ENCODE data around the gene CCDC33. TPM values are rescaled to one million over a fixed set of nuclear protein-coding genes. Genes with fewer than 3 reads are reported as not detected.

The CCDC33 gene
- polyA plus RNA-seq (2013) = 1.9 and 2.1 TPM in 2 replicates

- no peaks in the 10 kb centered on the region for H3K36me3 ChIP-seq (ENCODE audit: control insufficient read depth in 1 of 2, insufficient read depth in 2 of 2, low read length in 2 of 2)
- H4K8ac ChIP-seq (ENCODE audit: low read depth, low read length) = no peak within 1 kb of the TSS
- H3K9ac ChIP-seq (ENCODE audit: low read length) = no peak within 1 kb of the TSS
- no peak within 1 kb of the TSS for H3K18ac ChIP-seq (ENCODE audit: low read length)
- H3K27ac ChIP-seq (ENCODE audit: low read depth, low read length) = no peak within 1 kb of the TSS
- H2BK5ac ChIP-seq (ENCODE audit: low read depth, low read length, poor library complexity) = no peak within 1 kb of the TSS
- H3K23ac ChIP-seq (ENCODE audit: low read length) = no peak within 1 kb of the TSS
- no peak within 1 kb of the TSS for H3K4me2 ChIP-seq (ENCODE audit: low read length)
- no peak within 1 kb of the TSS for H2AK5ac ChIP-seq (ENCODE audit: low read length)
- no peaks in the 10 kb centered on the region for H3K79me1 ChIP-seq (ENCODE audit: low read length)
- no peak within 1 kb of the TSS for H3K14ac ChIP-seq (ENCODE audit: low read length)
- no peak within 1 kb of the TSS for H3K4me3 ChIP-seq (ENCODE audit: low read depth, low read length)
- no peak within 1 kb of the TSS for H2AFZ ChIP-seq (ENCODE audit: insufficient read depth, low read length, poor library complexity)
- no peaks in the 10 kb centered on the region for H3K9me3 ChIP-seq (ENCODE audit: insufficient read depth, low read depth, low read length)
- H3K4ac ChIP-seq (ENCODE audit: low read depth, low read length) = no peak within 1 kb of the TSS
- no CpG with 5 or more reads among the region's 6 CpGs for WGBS (ENCODE audit: extremely low coverage, insufficient coverage, insufficient read length)
- no peaks in the 10 kb centered on the region for H3K27me3 ChIP-seq (ENCODE audit: insufficient read depth, low read length)
- H2BK12ac ChIP-seq (ENCODE audit: low read length) = no peak within 1 kb of the TSS
- H4K12ac ChIP-seq (ENCODE audit: low read depth, low read length) = no peak within 1 kb of the TSS
- no peaks in the 10 kb centered on the region for H3K4me1 ChIP-seq (ENCODE audit: control insufficient read depth in 1 of 2, insufficient read depth in 2 of 2, low read length in 2 of 2)
- H4K91ac ChIP-seq (ENCODE audit: low read depth, low read length) = no peak within 1 kb of the TSS
- no peak for DNase-seq
- H3K79me2 ChIP-seq (ENCODE audit: control insufficient read depth, insufficient read depth, low read length, poor library complexity) = no peaks in the 10 kb centered on the region
- H2BK120ac ChIP-seq (ENCODE audit: insufficient read depth, low read length, poor library complexity) = no peak within 1 kb of the TSS
These were observed at the start of gene CCDC33 for GRCh38 chr15:74235962-74236361. TSS of gene CCDC33 (plus strand) at chr15:74236326. CDS start at chr15:74236720, 394 bp downstream.

- Histone ChIP-seq H4K8ac (ENCODE audit: low read depth, low read length) (no peak overlapping the region), H3K14ac (ENCODE audit: low read length) (no peak overlapping the region), H3K27ac (ENCODE audit: low read depth, low read length) (no peak overlapping the region), H3K36me3 (ENCODE audit: control insufficient read depth in 1 of 2, insufficient read depth in 2 of 2, low read length in 2 of 2) (no peaks in the 10 kb centered on the region), H2BK120ac (ENCODE audit: insufficient read depth, low read length, poor library complexity) (no peak overlapping the region), H3K23ac (ENCODE audit: low read length) (no peak overlapping the region), H2AK5ac (ENCODE audit: low read length) (no peak overlapping the region), H3K9ac (ENCODE audit: low read length) (no peak overlapping the region), H4K12ac (ENCODE audit: low read depth, low read length) (no peak overlapping the region), H2BK5ac (ENCODE audit: low read depth, low read length, poor library complexity) (no peak overlapping the region), H3K4ac (ENCODE audit: low read depth, low read length) (no peak overlapping the region), H3K4me3 (ENCODE audit: low read depth, low read length) (no peak overlapping the region), H3K9me3 (ENCODE audit: insufficient read depth, low read depth, low read length) (peaks cover 3% of the 10 kb centered on the region), H3K18ac (ENCODE audit: low read length) (no peak overlapping the region), H3K4me1 (ENCODE audit: control insufficient read depth in 1 of 2, insufficient read depth in 2 of 2, low read length in 2 of 2) (peaks cover 8 to 9% of the 10 kb centered on the region in 2 experiments), H2BK12ac (ENCODE audit: low read length) (no peak overlapping the region), H3K79me2 (ENCODE audit: control insufficient read depth, insufficient read depth, low read length, poor library complexity) (no peaks in the 10 kb centered on the region), H3K79me1 (ENCODE audit: low read length) (peaks cover 4% of the 10 kb centered on the region), H2AFZ (ENCODE audit: insufficient read depth, low read length, poor library complexity) (no peak overlapping the region), H3K27me3 (ENCODE audit: insufficient read depth, low read length) (no peaks in the 10 kb centered on the region), H4K91ac (ENCODE audit: low read depth, low read length) (no peak overlapping the region), H3K4me2 (ENCODE audit: low read length) (no peak overlapping the region)
- DNase-seq = no peak
- no CpG with 5 or more reads among the region's 11 CpGs for WGBS (ENCODE audit: extremely low coverage, insufficient coverage, insufficient read length)
These were observed 47.9 kb upstream of the CCDC33 start for GRCh38 chr15:74188216-74188615.

GRCh38 chr15:74191798-74192197, 44.3 kb upstream of the CCDC33 start:
- Histone ChIP-seq H3K4ac (ENCODE audit: low read depth, low read length) (no peak overlapping the region), H3K36me3 (ENCODE audit: control insufficient read depth in 1 of 2, insufficient read depth in 2 of 2, low read length in 2 of 2) (no peaks in the 10 kb centered on the region), H4K12ac (ENCODE audit: low read depth, low read length) (no peak overlapping the region), H4K8ac (ENCODE audit: low read depth, low read length) (no peak overlapping the region), H3K9ac (ENCODE audit: low read length) (no peak overlapping the region), H3K23ac (ENCODE audit: low read length) (no peak overlapping the region), H2AK5ac (ENCODE audit: low read length) (no peak overlapping the region), H3K27ac (ENCODE audit: low read depth, low read length) (no peak overlapping the region), H2BK5ac (ENCODE audit: low read depth, low read length, poor library complexity) (peak overlapping the region; percentile 20), H2BK12ac (ENCODE audit: low read length) (no peak overlapping the region), H3K79me1 (ENCODE audit: low read length) (peaks cover 4% of the 10 kb centered on the region), H3K18ac (ENCODE audit: low read length) (no peak overlapping the region), H4K91ac (ENCODE audit: low read depth, low read length) (no peak overlapping the region), H3K9me3 (ENCODE audit: insufficient read depth, low read depth, low read length) (peaks cover 3% of the 10 kb centered on the region), H3K14ac (ENCODE audit: low read length) (no peak overlapping the region), H3K4me3 (ENCODE audit: low read depth, low read length) (no peak overlapping the region), H3K4me1 (ENCODE audit: control insufficient read depth in 1 of 2, insufficient read depth in 2 of 2, low read length in 2 of 2) (peaks cover 8 to 9% of the 10 kb centered on the region in 2 experiments), H3K4me2 (ENCODE audit: low read length) (no peak overlapping the region), H3K79me2 (ENCODE audit: control insufficient read depth, insufficient read depth, low read length, poor library complexity) (no peaks in the 10 kb centered on the region), H2AFZ (ENCODE audit: insufficient read depth, low read length, poor library complexity) (no peak overlapping the region), H2BK120ac (ENCODE audit: insufficient read depth, low read length, poor library complexity) (no peak overlapping the region), H3K27me3 (ENCODE audit: insufficient read depth, low read length) (no peaks in the 10 kb centered on the region)
- DNase-seq = peak; percentile 64 to 69
- WGBS (ENCODE audit: extremely low coverage, insufficient coverage, insufficient read length) = no CpG with 5 or more reads among the region's 3 CpGs

GRCh38 chr15:74192751-74193150, 43.4 kb upstream of the CCDC33 start:
- Histone ChIP-seq H3K23ac (ENCODE audit: low read length) (no peak overlapping the region), H3K79me1 (ENCODE audit: low read length) (peaks cover 4% of the 10 kb centered on the region), H4K8ac (ENCODE audit: low read depth, low read length) (no peak overlapping the region), H3K27me3 (ENCODE audit: insufficient read depth, low read length) (no peaks in the 10 kb centered on the region), H3K14ac (ENCODE audit: low read length) (no peak overlapping the region), H3K9ac (ENCODE audit: low read length) (no peak overlapping the region), H3K27ac (ENCODE audit: low read depth, low read length) (no peak overlapping the region), H3K79me2 (ENCODE audit: control insufficient read depth, insufficient read depth, low read length, poor library complexity) (no peaks in the 10 kb centered on the region), H2AK5ac (ENCODE audit: low read length) (no peak overlapping the region), H3K4me2 (ENCODE audit: low read length) (no peak overlapping the region), H3K4ac (ENCODE audit: low read depth, low read length) (no peak overlapping the region), H3K4me3 (ENCODE audit: low read depth, low read length) (no peak overlapping the region), H3K4me1 (ENCODE audit: control insufficient read depth in 1 of 2, insufficient read depth in 2 of 2, low read length in 2 of 2) (peaks cover 8 to 9% of the 10 kb centered on the region in 2 experiments), H3K18ac (ENCODE audit: low read length) (no peak overlapping the region), H3K36me3 (ENCODE audit: control insufficient read depth in 1 of 2, insufficient read depth in 2 of 2, low read length in 2 of 2) (no peaks in the 10 kb centered on the region), H2BK120ac (ENCODE audit: insufficient read depth, low read length, poor library complexity) (no peak overlapping the region), H3K9me3 (ENCODE audit: insufficient read depth, low read depth, low read length) (peaks cover 3% of the 10 kb centered on the region), H2AFZ (ENCODE audit: insufficient read depth, low read length, poor library complexity) (no peak overlapping the region), H4K12ac (ENCODE audit: low read depth, low read length) (no peak overlapping the region), H4K91ac (ENCODE audit: low read depth, low read length) (no peak overlapping the region), H2BK12ac (ENCODE audit: low read length) (no peak overlapping the region), H2BK5ac (ENCODE audit: low read depth, low read length, poor library complexity) (no peak overlapping the region)
- no peak for DNase-seq
- WGBS (ENCODE audit: extremely low coverage, insufficient coverage, insufficient read length) = 100% methylated on average over 1 of the region's 5 CpGs
